Measurements from ENCODE around the gene CDS2.

CDS2 gene

DNA sequence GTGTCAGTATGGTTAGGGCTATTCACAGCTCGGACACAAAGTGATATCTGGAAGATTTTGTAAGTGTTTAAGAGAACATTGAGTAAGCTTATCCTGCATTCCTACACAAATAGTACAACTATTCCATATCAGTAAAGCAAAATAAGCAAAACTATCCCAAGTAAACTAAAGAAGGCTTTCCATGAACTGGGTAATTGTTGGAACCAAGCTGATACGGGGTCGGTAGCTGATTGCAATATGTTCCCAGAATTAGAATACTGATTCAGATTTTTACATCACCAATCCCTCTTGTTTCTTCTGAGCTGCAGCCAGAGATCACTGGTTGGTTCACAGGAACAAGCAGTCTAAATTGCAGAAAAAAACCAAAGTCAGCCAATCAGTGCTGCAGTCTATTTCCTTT is 54.1 kb downstream of the CDS2 start:
- Histone ChIP-seq H3K4me1 (ENCODE audit: control insufficient read depth, insufficient read depth, low read length, poor library complexity, severe bottlenecking) (peaks cover 9% of the 10 kb centered on the region), H3K36me3 (ENCODE audit: control insufficient read depth, insufficient read depth, low read length) (peaks cover 71% of the 10 kb centered on the region), H3K27ac (ENCODE audit: low read depth, low read length, severe bottlenecking) (peak overlapping the region; percentile 58), H3K4me3 (ENCODE audit: extremely low read depth, insufficient read depth, low read length, poor library complexity, severe bottlenecking) (no peak overlapping the region), H3K9me3 (ENCODE audit: control insufficient read depth, low read length) (no peaks in the 10 kb centered on the region)
- 100% methylated on average over 1 to 2 of the region's 3 CpGs for WGBS, 2 experiments (ENCODE audit: insufficient coverage in 2 of 2)

DNA sequence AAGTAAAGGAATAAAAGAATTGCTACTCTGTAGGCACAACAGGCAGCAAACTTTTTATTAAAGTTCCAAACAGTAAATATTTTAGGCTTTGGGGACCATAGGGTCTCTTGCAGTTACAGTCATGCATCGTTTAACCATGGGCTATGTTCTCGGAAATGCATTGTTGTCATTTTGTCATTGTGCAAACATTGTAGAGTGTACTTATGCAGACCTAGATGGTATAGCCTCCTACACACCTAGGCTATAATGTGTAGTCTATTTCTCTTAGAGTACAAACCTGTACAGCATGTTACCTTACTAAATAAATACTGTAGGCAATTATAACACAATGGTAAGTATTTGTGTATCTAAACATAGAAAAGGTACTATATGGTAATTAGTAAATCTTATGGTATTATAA is 54.7 kb downstream of the CDS2 start:
- peaks cover 72% of the 10 kb centered on the region for H3K36me3 ChIP-seq (ENCODE audit: control insufficient read depth, insufficient read depth, low read length)
- H3K4me3 ChIP-seq (ENCODE audit: extremely low read depth, insufficient read depth, low read length, poor library complexity, severe bottlenecking), result no peak overlapping the region
- no peak overlapping the region for H3K27ac ChIP-seq (ENCODE audit: low read depth, low read length, severe bottlenecking)
- WGBS, 2 experiments (ENCODE audit: insufficient coverage in 2 of 2), result 100% methylated on average over 1 of the region's 2 CpGs; no CpG with 5 or more reads in 1 of the 2 experiments
- H3K4me1 ChIP-seq (ENCODE audit: control insufficient read depth, insufficient read depth, low read length, poor library complexity, severe bottlenecking), result peaks cover 9% of the 10 kb centered on the region
- H3K9me3 ChIP-seq (ENCODE audit: control insufficient read depth, low read length), result no peaks in the 10 kb centered on the region

DNA sequence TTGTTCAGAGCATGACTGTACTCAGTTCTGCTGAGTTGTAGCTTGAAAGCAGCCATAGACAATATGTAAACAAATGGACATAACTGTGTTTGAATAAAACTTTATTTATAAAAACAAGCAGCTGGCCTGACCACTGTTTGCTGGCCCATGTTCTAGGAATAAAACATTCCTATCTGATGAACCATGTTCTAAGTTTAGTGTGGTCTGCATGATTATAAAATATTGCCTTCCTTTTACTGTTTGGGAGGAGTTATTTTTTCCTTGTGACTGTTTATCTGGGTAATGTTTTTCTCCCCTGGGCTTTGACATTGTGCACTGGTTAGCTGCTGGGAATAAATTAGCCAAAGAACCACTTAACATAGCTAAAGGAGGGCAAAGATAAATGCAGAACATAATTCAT is 55.1 kb downstream of the CDS2 start:
- no peak overlapping the region for H3K27ac ChIP-seq (ENCODE audit: low read depth, low read length, severe bottlenecking)
- H3K36me3 ChIP-seq (ENCODE audit: control insufficient read depth, insufficient read depth, low read length), result peaks cover 71% of the 10 kb centered on the region
- H3K4me3 ChIP-seq (ENCODE audit: extremely low read depth, insufficient read depth, low read length, poor library complexity, severe bottlenecking), result no peak overlapping the region
- peaks cover 9% of the 10 kb centered on the region for H3K4me1 ChIP-seq (ENCODE audit: control insufficient read depth, insufficient read depth, low read length, poor library complexity, severe bottlenecking)
- H3K9me3 ChIP-seq (ENCODE audit: control insufficient read depth, low read length), result no peaks in the 10 kb centered on the region

DNA sequence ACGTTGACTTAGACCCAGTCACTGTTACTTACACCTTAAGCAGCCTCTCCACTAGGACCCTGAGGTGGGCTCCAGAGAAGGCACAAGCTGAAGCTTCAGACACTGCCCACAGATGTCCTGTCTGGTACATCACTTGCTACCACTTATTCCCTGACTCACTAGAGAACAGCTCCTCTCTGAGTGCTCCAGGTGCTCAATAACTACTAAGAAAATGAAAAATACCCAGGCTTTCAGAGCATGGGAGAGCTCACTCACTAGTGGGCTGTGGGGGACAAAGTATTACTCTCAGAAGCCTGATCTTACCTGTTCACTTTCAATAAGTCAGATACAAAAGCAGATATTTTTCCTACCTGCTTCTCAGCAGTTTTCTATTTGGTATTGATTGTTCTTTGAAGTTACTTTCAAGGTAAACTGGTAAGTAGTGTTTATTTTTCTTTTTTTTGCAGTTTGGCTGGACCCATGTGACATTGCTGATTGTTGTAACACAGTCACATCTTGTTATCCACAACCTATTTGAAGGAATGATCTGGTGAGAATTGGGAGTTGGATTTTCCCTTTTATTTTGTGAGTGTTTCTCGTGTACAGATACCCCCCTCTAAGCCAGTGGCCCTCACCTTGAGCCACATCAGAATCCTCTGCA is 55.9 kb downstream of the CDS2 start:
- Histone ChIP-seq H3K27ac (ENCODE audit: low read depth, low read length, severe bottlenecking) (no peak overlapping the region), H3K36me3 (ENCODE audit: control insufficient read depth, insufficient read depth, low read length) (peaks cover 65% of the 10 kb centered on the region), H3K4me1 (ENCODE audit: control insufficient read depth, insufficient read depth, low read length, poor library complexity, severe bottlenecking) (peaks cover 9% of the 10 kb centered on the region), H3K9me3 (ENCODE audit: control insufficient read depth, low read length) (no peaks in the 10 kb centered on the region), H3K4me3 (ENCODE audit: extremely low read depth, insufficient read depth, low read length, poor library complexity, severe bottlenecking) (no peak overlapping the region)
- WGBS, 2 experiments (ENCODE audit: insufficient coverage in 2 of 2), result no CpG with 5 or more reads among the region's 2 CpGs

DNA sequence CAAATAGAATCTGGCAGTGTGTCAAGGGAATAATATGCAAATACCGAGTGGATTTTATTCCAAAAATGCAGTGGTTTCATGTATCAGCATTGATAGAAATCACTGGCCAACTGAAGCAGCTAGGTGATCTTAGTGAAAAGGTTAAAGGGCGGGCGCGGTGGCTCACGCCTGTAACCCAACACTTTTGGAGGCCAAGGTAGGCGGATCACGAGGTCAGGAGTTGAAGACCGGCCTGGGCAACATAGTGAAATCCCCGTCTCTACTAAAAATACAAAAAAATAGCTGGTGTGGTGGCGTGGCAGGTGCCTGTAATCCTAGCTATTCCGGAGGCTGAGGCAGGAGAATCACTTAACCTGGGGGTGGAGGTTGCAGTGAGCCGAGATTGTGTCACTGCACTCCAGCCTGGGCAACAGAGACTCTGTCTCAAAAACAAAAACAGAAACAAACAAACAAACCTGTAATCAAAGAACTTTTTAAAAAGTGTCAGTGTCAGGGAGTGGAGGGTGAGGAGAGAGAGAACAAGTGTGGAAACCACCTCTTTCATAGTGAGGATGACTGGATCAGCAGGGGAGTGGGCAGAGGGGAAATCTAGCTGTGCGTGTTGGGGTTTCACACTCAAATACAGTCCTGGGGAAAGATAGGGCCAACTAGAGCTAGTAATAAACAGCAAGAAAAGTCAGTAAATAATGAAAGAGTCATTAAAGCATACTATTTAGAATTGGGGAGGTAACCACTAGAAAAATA is 57.1 kb downstream of the CDS2 start:
- no peaks in the 10 kb centered on the region for H3K9me3 ChIP-seq (ENCODE audit: control insufficient read depth, low read length)
- H3K4me3 ChIP-seq (ENCODE audit: extremely low read depth, insufficient read depth, low read length, poor library complexity, severe bottlenecking), result no peak overlapping the region
- peaks cover 2% of the 10 kb centered on the region for H3K4me1 ChIP-seq (ENCODE audit: control insufficient read depth, insufficient read depth, low read length, poor library complexity, severe bottlenecking)
- no peak overlapping the region for H3K27ac ChIP-seq (ENCODE audit: low read depth, low read length, severe bottlenecking)
- 90 to 92% methylated on average over 7 to 10 of the region's 13 CpGs for WGBS, 2 experiments (ENCODE audit: insufficient coverage in 2 of 2)
- H3K36me3 ChIP-seq (ENCODE audit: control insufficient read depth, insufficient read depth, low read length), result peaks cover 59% of the 10 kb centered on the region

DNA sequence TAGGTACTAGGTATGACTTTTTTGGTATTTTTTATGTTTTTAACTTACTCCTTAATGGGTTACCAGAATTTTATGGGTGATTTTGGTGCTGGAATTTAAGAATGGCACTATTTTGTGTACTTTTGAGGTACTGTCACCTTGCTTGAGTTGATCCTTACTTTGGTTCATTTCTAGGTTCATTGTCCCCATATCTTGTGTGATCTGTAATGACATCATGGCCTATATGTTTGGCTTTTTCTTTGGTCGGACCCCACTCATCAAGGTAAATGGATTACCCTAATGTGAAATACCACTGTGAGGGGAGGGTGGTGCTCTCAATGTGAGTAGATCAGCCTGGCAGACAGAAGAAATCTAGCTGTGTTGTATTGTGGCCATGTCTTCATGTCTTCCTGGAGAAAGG is 57.9 kb downstream of the CDS2 start:
- Histone ChIP-seq H3K27ac (ENCODE audit: low read depth, low read length, severe bottlenecking) (no peak overlapping the region), H3K4me1 (ENCODE audit: control insufficient read depth, insufficient read depth, low read length, poor library complexity, severe bottlenecking) (peaks cover 2% of the 10 kb centered on the region), H3K36me3 (ENCODE audit: control insufficient read depth, insufficient read depth, low read length) (peaks cover 59% of the 10 kb centered on the region), H3K9me3 (ENCODE audit: control insufficient read depth, low read length) (no peaks in the 10 kb centered on the region), H3K4me3 (ENCODE audit: extremely low read depth, insufficient read depth, low read length, poor library complexity, severe bottlenecking) (no peak overlapping the region)
- 80% methylated on average over 1 of the region's 1 CpG; no CpG with 5 or more reads in 1 of the 2 experiments for WGBS, 2 experiments (ENCODE audit: insufficient coverage in 2 of 2)

DNA sequence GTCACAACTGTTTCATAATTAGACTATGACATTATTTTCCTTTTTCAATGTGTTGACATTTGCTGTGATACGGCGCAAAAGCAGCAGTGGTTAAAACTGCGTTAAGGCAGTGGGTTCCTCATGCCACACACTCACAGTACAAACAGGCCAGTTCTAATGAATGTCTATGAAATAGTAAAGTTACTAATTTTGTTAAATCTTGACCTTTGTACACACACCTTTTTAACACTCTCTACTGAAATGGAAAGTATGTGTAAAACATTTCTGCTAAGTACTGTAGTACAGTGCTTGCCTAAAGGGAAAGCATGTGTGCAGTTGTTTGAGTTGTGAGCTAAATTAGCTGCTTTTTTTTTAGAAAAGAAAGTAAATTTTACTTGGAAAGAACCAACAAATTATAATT is 60.3 kb downstream of the CDS2 start:
- H3K4me1 ChIP-seq (ENCODE audit: control insufficient read depth, insufficient read depth, low read length, poor library complexity, severe bottlenecking), result no peaks in the 10 kb centered on the region
- H3K36me3 ChIP-seq (ENCODE audit: control insufficient read depth, insufficient read depth, low read length), result peaks cover 67% of the 10 kb centered on the region
- H3K9me3 ChIP-seq (ENCODE audit: control insufficient read depth, low read length), result no peaks in the 10 kb centered on the region
- WGBS, 2 experiments (ENCODE audit: insufficient coverage in 2 of 2), result no CpG with 5 or more reads among the region's 3 CpGs
- H3K4me3 ChIP-seq (ENCODE audit: extremely low read depth, insufficient read depth, low read length, poor library complexity, severe bottlenecking), result no peak overlapping the region
- H3K27ac ChIP-seq (ENCODE audit: low read depth, low read length, severe bottlenecking), result no peak overlapping the region

DNA sequence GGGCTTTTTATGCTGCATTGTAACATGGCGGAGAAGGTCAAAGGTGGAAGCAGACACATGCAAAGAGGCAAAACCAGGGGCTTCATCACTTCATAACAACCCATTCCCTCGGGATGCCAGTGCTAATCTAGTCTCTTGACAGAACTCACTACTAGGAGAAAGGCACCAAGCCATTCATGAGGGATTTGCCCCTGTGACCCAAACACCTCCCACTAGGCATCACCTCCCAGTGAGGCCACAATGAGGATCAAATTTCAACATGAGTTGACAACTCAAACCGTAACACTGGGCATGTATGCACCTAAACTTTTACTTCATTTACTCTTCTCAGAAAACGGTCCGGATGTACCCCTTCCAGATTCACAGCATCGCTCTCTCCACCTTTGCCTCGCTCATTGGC is 61.9 kb downstream of the CDS2 start:
- whole genome bisulfite sequencing, 2 experiments (ENCODE audit: insufficient coverage in 2 of 2), result 89 to 91% methylated on average over 5 to 6 of the region's 7 CpGs
- Histone ChIP-seq H3K27ac (ENCODE audit: low read depth, low read length, severe bottlenecking) (no peak overlapping the region), H3K9me3 (ENCODE audit: control insufficient read depth, low read length) (no peaks in the 10 kb centered on the region), H3K36me3 (ENCODE audit: control insufficient read depth, insufficient read depth, low read length) (peaks cover 55% of the 10 kb centered on the region), H3K4me3 (ENCODE audit: extremely low read depth, insufficient read depth, low read length, poor library complexity, severe bottlenecking) (no peak overlapping the region), H3K4me1 (ENCODE audit: control insufficient read depth, insufficient read depth, low read length, poor library complexity, severe bottlenecking) (no peaks in the 10 kb centered on the region)

DNA sequence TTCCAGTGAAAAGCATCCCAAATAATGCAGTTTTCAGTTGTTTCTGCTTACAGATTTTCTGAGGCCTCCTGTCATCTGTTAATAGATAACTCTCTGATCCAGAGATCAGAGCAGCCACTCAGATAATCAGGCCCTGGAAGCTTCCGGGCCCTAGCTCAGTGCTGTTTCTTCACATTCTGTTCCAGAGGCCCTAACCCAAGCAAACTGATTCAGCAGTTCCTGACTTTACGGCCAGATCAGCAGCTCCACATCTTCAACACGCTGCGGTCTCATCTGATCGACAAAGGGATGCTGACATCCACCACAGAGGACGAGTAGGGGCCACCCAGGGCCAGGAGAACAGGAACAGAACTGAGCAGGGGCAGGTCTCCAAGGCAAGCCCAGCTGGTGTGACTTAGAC is 63.1 kb downstream of the CDS2 start:
- WGBS, 2 experiments (ENCODE audit: insufficient coverage in 2 of 2), result 87 to 97% methylated on average over 5 to 6 of the region's 6 CpGs
- Histone ChIP-seq H3K36me3 (ENCODE audit: control insufficient read depth, insufficient read depth, low read length) (peaks cover 60% of the 10 kb centered on the region), H3K27ac (ENCODE audit: low read depth, low read length, severe bottlenecking) (no peak overlapping the region), H3K9me3 (ENCODE audit: control insufficient read depth, low read length) (no peaks in the 10 kb centered on the region), H3K4me3 (ENCODE audit: extremely low read depth, insufficient read depth, low read length, poor library complexity, severe bottlenecking) (no peak overlapping the region), H3K4me1 (ENCODE audit: control insufficient read depth, insufficient read depth, low read length, poor library complexity, severe bottlenecking) (no peaks in the 10 kb centered on the region)

DNA sequence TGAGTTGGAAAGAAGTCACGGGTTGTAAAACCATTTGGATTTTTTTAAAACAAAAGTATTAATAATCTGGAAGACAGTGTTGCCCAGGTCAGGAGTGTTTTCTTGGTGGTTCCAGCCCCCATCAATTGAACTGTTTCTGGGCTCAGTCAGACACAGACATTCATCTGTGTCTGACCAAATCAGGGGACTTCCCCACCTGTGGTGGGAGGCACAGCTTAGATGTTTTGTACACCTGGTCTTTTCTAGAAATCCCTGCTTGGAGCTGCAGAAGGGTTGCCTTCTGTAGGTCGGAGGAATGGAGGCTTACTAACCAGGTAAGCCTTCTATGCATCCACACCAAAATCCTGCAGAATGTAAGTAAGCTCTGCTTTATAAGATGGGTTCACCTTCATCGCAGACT is 63.6 kb downstream of the CDS2 start:
- Histone ChIP-seq H3K27ac (ENCODE audit: low read depth, low read length, severe bottlenecking) (no peak overlapping the region), H3K4me1 (ENCODE audit: control insufficient read depth, insufficient read depth, low read length, poor library complexity, severe bottlenecking) (no peaks in the 10 kb centered on the region), H3K36me3 (ENCODE audit: control insufficient read depth, insufficient read depth, low read length) (peaks cover 60% of the 10 kb centered on the region), H3K9me3 (ENCODE audit: control insufficient read depth, low read length) (no peaks in the 10 kb centered on the region), H3K4me3 (ENCODE audit: extremely low read depth, insufficient read depth, low read length, poor library complexity, severe bottlenecking) (no peak overlapping the region)
- 100% methylated on average over 1 of the region's 3 CpGs; no CpG with 5 or more reads in 1 of the 2 experiments for WGBS, 2 experiments (ENCODE audit: insufficient coverage in 2 of 2)
